Measurements from ENCODE around the gene GALNT10.

The GALNT10 gene

DNA sequence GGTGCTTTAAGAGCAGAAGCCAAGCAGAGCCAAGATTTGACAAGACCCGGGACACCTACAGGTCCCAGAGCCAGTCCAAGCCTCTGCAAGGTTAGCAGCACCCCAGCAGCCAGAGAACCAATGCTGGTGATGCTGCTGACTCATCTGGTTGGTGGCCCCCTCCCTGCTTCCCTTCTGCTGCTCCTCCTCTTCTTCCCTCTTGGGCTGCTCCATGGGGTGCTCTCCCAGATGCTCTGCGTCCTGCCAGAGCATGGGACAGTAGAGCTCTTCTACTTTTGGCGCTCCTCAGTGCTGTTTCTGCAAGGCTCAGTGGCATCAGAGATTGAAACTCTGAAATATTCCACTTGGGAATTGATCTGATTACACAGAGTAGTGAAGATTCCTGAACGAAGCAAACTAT is 179.1 kb downstream of the GALNT10 start:
- TF ChIP-seq, protein P1, sequence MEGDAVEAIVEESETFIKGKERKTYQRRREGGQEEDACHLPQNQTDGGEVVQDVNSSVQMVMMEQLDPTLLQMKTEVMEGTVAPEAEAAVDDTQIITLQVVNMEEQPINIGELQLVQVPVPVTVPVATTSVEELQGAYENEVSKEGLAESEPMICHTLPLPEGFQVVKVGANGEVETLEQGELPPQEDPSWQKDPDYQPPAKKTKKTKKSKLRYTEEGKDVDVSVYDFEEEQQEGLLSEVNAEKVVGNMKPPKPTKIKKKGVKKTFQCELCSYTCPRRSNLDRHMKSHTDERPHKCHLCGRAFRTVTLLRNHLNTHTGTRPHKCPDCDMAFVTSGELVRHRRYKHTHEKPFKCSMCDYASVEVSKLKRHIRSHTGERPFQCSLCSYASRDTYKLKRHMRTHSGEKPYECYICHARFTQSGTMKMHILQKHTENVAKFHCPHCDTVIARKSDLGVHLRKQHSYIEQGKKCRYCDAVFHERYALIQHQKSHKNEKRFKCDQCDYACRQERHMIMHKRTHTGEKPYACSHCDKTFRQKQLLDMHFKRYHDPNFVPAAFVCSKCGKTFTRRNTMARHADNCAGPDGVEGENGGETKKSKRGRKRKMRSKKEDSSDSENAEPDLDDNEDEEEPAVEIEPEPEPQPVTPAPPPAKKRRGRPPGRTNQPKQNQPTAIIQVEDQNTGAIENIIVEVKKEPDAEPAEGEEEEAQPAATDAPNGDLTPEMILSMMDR (conservative IDR thresholded peaks at IDR 0.05; ENCODE audit: low read depth), result no peak
- H3K27ac ChIP-seq, result peak overlapping the region; percentile 96
- DNase-seq (ENCODE audit: low spot score), result no peak
- CTCF ChIA-PET, result interaction anchor here (0.5 kb wide), 1 partner anchor 604 kb away, joined by 3 read pairs; no protein-coding TSS in a partner anchor
- POLR2A ChIA-PET (ENCODE audit: low non-redundant PET), result no interaction called here

- CTCF ChIA-PET, result interaction anchor here (0.5 kb wide), 1 partner anchor 605 kb away, joined by 3 read pairs; no protein-coding TSS in a partner anchor
- DNase-seq (ENCODE audit: low spot score), result no peak
- H3K27ac ChIP-seq, result peak overlapping the region; percentile 96
- POLR2A ChIA-PET (ENCODE audit: low non-redundant PET), result no interaction called here
- TF ChIP-seq, protein P1 (conservative IDR thresholded peaks at IDR 0.05; ENCODE audit: low read depth), result no peak
Measured at GRCh38 chr5:154370119-154370518, 179.6 kb downstream of the GALNT10 start.

DNA sequence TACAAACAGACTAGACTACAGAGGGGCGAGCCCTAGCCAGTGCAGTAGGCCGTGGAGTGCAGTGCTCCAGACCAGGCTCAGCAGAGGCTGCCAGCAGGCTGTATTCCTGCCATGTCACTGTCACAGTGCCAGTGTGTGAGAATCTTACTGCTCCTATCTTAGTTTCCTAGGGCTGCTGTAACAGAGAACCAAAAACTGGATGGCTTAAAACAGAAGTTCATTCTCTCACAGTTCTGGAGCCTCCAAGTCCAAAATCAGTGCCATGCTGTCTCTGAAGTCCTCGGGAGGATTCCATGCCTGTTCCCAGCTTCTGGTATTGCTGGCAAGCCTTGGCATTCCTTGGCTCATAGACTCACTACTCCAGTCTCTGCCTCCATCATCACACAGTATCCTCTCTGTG is 180.3 kb downstream of the GALNT10 start:
- DNase-seq (ENCODE audit: low spot score), result no peak
- CTCF ChIA-PET, result no interaction called here
- TF ChIP-seq, protein P1 (conservative IDR thresholded peaks at IDR 0.05; ENCODE audit: low read depth), result no peak
- POLR2A ChIA-PET (ENCODE audit: low non-redundant PET), result no interaction called here
- H3K27ac ChIP-seq, result peak overlapping the region; percentile 96

DNA sequence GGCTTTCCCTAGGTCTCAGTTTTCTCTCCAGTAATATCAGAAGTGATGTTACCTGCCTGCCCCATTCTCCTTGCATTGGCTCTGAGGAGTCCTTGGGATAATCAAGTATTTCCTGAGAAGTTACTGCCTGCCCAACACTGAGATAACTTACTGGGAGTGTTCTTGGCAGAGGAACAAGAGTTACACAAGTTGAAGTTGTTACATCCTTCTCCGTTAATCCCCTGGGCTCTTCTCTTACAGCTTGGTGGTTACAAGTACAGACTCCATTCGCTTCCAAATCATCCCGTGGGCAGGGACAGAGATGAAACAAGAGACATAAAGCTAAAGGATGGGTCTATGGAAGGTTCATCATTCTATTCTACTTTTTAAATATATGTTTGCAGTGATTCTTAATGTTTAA is 181.2 kb downstream of the GALNT10 start:
- ChIA-PET POLR2A (ENCODE audit: low non-redundant PET) (no interaction called here), CTCF (interaction anchor here (0.7 kb wide), 1 partner anchor 1094 kb away, joined by 3 read pairs; no protein-coding TSS in a partner anchor)
- peak overlapping the region; percentile 96 for H3K27ac ChIP-seq
- TF ChIP-seq, protein P1 (conservative IDR thresholded peaks at IDR 0.05; ENCODE audit: low read depth), result no peak
- peak; percentile 51 for DNase-seq (ENCODE audit: low spot score)

DNA sequence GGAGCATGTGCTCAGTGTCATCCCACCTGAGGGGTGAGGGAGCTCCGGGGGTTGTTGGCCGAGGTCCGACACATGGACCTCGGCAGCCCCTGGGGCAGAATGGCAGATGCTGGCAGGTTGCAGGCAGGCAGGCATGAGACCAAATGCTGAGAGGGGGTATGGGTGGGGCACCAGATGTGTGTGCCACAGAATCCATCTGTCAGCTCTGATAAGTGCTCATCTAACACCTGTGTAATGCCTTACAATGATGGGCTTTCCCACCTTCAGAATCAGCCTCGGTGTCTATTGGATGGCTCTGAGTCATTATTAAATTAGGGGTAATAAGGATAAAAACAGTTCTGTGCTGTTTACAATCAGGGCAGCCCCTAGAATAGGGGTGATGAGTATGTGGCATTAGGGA is 182.1 kb downstream of the GALNT10 start:
- DNase-seq (ENCODE audit: low spot score), result no peak
- ChIA-PET POLR2A (ENCODE audit: low non-redundant PET) (no interaction called here), CTCF (interaction anchor here (0.6 kb wide), 1 partner anchor 68 kb away, joined by 3 read pairs; no protein-coding TSS in a partner anchor)
- H3K27ac ChIP-seq, result peak overlapping the region; percentile 61
- TF ChIP-seq, protein P1 (conservative IDR thresholded peaks at IDR 0.05; ENCODE audit: low read depth), result no peak

DNA sequence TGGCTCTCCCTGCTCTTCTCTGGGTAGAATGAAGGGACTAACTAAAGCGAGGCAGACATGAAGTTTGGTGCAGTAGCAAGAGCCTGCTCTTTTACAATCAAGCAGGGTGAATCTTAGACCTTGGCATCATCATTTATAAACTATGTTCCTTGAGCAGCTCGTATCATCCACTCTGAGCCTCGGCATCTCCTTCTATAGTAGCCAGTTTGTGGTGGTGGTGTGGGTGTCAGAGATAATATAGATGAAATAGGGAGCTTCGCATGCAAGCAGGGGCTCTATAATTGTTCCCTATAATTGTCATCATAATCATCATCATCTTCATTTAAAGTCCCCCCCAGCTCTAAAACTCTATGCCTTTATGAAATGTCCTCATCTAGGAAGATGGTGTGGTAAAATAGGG is 182.8 kb downstream of the GALNT10 start:
- TF ChIP-seq, protein P1 (conservative IDR thresholded peaks at IDR 0.05; ENCODE audit: low read depth), result no peak
- ChIA-PET CTCF (interaction anchor here (0.6 to 0.8 kb wide), 2 partner anchors 32 to 69 kb away, joined by 3 read pairs; no protein-coding TSS in a partner anchor), POLR2A (ENCODE audit: low non-redundant PET) (no interaction called here)
- no peak for DNase-seq (ENCODE audit: low spot score)
- H3K27ac ChIP-seq, result no peak overlapping the region

Measured in RWPE1 (cell line).